ENCODE results near the gene BCL2L14. TPM values are rescaled to one million over a fixed set of nuclear protein-coding genes. Genes with fewer than 3 reads are reported as not detected.
A peak's percentile ranks its signal among the peaks of the same experiment; 100 is the strongest.

The BCL2L14 gene
- 0.06 TPM for polyA plus RNA-seq (2013, experiment 1 of 2; ENCODE audit: insufficient read length)
- 0.25 TPM for polyA plus RNA-seq (2013, experiment 2 of 2; ENCODE audit: insufficient read length)

DNA sequence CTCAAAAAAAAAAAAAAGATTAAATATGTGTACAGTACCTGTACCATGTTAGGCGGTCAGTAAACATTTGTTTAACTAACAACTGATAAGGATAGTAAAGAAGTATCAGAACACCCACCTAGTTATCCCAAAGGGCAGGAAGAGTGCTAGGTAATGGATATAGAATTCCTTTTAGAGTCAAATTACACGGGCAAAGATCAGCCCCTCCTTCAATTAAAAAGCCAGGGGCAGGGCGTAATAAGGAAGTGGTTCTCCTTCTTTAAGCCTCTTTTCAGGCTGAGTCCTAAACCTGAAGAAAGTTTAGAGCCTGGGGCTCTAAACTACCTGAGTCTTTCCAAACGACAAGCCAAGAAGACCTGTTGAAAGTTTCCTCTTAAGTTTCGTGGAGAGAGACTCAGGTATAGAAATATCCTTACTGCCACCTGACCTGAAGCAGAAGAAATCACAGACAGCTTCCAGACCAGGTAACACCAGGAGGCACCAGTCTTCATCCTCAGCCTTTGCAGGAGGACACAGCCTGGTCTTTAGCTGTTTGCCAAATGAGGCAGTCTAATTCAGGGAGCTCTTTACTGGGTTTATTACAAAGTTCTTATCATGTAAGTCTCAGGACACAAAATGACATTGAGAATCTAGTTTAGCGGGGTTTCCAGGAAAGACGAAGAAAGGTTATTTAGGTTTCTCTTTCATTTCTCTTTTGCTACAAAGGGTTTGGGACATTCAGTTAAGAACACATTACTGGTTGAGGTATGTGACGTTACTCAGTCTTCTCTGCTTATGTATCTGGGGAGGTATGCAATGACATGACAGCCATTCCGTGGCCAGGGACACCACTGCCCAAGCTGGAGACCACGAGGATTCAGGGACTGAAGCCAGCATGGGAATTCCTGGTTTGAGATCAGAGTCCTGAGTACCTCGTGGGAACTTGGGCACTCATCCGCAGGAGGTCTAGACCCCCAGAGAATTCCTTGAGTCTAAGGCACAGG, at the start of gene BCL2L14:
Gene BCL2L14 (plus strand): TSS at position 266 of the 983 bp plus-strand sequence. CDS start 8,367 bp downstream, outside the sequence.
- DNase-seq: peak; percentile 47

DNA sequence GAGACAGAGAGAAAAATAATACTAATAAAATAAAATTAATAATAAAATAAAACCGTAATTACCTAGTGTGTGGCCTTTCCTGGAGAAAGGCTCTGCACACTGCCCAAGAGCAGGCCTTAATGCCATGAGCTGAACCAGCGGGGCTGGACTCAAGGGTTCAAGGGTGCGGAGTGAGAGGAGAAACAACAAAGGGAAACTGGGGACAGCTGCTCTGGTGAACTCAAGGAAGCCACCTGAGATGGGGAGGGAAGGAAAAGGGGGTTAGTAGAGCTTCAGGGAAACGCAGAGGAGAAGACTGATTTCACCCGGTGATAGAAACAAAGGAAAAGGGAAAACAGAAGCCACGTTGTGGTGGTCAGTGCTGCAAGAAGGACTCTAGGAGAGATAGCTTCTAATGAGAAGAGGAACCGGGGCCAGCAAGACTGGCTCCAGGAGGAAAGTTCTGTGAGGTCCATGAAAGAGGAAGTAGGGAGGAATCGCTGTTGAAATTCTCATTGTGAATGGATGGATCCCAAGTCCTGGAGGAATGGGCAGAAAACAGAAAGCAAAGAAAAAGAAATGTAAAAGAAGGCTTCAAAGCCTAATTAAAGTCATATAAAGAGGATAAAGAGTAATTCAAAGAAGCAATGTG, 48.3 kb upstream of the BCL2L14 start:
- DNase-seq: no peak

DNA sequence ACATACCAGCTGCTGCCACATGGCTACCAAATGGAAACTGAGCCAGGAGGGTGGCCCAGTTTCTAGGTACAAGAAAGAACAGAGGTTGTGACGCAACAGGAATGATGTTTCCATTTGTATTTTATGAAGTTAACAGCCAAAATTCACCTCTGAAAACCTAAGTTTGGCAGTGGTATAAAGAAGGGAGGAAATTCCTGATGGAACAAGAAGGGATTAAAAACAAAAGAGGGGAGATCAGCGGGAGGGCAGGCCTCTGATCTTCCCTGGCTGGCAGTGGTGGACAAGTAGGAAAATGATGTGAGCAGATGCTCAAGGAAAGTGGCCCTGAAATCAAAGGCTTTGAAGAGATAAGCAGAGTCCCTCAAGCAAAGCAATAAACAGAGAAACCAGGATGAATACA, 47.3 kb upstream of the BCL2L14 start:
- no peak for DNase-seq

GRCh38 chr12:12024911-12025682, 45.6 kb upstream of the BCL2L14 start:
- DNase-seq: no peak

DNA sequence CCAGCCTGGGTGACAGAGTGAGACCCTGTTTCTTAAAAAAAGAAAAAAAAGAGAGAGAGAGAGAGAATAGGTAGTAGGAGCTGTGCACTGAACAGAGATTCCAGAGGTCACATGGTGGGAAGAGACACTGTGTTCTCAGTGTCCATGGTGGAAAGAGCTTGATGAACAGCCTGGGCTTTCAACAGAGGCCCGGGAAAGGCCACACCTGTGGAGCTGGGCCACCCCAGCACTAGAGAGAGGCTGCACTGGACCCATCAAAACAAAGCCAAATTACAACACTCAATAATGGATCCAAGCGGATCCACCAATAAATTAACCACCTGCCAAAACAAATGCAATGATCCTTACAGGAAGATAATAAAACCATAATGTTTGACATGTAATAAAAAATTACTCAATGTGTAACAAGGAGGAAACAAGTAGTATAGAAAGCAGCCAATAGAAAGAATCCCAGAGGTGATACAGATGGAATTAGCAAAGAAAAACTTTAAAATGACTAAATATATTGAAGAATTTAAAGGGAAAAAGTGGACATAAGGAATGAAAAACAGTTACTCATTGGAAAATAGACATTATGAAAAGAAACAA, 44.8 kb upstream of the BCL2L14 start:
- DNase-seq: no peak

GRCh38 chr12:12028668-12029402, 41.9 kb upstream of the BCL2L14 start:
- DNase-seq: no peak

- no peak for DNase-seq
These were observed 41.1 kb upstream of the BCL2L14 start for GRCh38 chr12:12029653-12030052.

DNA sequence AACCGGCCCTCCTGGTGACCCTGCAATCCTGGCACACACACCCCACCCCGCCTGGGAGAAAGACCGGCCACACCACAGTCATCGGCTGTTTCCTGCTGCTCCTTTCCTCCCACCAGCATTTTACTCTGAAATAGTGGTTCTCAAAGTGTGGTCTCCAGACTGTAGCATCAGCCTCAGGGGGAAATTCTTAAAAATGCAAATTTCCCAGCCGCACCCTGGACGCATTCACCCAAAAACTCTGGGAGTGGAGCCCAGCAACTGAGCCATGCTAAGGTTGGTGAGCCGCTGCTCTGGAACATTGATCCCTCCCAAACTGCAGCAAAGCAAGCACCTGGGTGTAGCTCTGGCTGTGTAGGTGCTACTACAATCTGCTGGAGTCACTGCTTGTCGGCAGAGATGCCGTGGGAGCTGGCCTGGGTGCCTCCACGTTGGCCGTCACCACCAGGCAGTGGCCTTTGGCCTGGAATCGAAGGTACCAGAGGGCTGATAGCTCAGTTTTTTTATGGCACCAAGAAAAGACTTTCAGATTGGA, 38.4 kb upstream of the BCL2L14 start:
- no peak for DNase-seq

DNA sequence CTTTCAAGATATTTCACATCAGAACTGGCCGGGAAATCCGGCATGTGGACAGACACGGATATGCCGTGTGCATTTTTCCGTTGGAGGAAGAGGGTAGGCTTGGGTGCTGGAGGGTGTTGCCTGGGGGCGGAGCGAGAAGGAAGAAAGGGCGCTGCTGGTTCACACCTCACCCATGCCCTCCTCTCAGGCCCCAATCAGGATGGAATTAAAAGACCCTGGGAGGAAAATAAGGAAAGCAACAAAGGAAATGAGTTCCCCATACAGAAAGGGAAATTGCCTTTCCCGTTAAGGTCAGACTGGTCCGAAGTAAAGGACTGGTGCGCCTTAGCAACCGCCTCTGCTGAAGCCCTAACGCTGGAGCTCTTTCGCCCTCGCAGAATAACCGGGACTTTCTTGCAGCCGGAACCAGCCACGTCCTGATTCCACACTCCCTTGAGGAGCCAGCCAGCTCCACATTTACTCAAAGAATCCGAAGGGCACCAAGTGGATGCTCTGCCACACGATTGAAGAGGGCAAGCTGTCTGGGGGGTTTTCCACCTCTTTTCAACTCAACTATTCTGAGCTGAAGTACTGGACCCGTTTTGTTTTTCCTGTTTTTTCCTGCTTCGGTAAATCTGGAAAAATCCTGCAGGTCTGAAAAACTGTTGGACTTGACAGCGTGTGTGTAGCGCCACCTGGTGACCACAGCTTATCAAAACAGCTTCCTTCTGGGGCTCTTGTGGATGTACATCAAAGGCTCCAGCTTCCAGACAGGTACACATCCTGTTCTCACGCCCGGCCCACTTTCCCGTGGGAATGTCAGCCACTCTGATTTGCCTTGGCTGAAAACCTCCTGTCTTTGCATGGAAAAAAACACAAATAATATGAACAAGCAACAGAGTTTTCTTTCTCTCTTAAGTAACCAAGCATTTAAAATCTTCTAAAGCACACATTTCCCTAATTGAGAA, 37.6 kb upstream of the BCL2L14 start:
- DNase-seq: peak; percentile 76

DNA sequence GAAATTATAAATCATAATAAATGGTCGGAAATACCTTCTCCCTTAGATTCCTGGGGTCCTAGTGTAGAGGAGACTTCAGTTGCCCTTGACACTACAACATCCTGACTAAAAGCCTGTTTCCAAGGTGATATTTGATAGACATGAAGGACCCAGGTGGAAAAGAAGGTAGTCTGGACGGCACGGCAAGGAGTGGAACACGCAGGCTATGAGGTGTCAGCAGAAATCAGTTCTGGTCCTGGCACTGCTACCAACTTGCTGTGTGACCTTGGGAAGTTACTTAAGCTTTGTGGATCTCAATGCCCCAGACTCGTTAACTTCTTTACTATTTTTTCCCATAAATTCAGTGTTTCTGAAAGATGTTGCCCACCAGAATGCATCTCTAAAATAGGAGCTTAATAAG, 36.9 kb upstream of the BCL2L14 start:
- DNase-seq: no peak

GRCh38 chr12:12034344-12034743, 36.4 kb upstream of the BCL2L14 start:
- DNase-seq: no peak

DNA sequence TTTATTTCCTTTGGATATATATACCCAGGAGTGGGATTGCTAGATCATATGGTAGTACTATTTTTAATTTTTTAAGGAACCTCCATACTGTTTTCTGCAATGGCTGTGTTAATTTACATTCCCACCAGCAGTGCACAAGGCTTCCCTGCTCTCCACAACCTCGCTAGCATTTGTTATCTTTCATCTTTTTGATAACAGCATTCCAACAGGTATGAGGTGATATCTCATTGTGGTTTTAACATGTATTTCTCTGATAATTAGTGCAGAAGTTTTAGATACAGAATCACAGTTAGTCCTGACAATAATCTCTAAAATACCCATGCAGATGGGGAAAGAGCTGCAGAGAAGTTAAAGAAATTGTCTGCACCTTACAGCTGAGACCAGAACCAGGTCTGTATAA, 35.5 kb upstream of the BCL2L14 start:
- no peak for DNase-seq

DNA sequence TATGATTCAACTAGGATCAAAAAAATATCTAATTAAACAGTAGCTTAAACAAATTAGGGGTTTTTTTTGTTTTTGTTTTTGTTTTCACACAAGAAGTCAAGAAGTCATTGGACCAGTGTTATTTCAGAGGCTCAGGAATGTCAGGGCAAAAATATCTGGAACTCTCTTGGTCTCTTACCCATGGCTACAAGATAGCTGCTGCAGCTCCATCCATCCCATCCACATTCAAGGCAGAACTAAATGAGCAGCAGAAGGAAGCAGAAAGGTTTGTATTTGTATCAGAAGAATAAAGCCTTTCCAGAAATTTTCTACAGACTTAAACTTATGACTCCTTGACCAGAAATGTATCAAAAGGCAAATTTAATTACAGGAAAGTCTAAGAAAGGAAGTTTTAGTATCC, 33.8 kb upstream of the BCL2L14 start:
- DNase-seq: no peak

GRCh38 chr12:12039897-12040296, 30.8 kb upstream of the BCL2L14 start:
- no peak for DNase-seq

GRCh38 chr12:12046401-12046800, 24.3 kb upstream of the BCL2L14 start:
- no peak for DNase-seq

GRCh38 chr12:12047682-12048081, 23.1 kb upstream of the BCL2L14 start:
- DNase-seq: no peak

- no peak for DNase-seq
These were observed 22.5 kb upstream of the BCL2L14 start for GRCh38 chr12:12048266-12048665.

DNA sequence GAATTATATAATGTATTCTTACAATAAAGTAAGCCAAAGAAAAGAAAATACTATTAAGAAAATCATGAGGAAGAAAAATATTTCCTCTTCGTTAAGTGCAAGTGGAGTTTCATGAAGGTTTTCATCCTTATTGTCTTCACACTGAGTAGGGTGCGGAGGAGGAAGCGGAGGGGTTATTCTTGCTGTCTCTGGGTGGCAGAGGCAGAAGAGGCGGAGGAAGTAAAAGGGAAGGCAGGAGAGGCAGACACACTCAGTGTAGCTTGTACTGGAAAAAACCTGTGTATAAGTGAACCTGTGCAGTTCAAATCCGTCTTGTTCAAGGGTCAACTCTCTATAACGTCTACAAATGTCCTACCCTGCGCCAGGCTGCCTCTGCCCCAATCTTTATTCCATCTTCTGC, 22.0 kb upstream of the BCL2L14 start:
- DNase-seq: no peak

GRCh38 chr12:12051668-12052067, 19.1 kb upstream of the BCL2L14 start:
- no peak for DNase-seq

- no peak for DNase-seq
These were observed 15.7 kb upstream of the BCL2L14 start for GRCh38 chr12:12054993-12055392.

Measured in fibroblast of skin of back (primary cell).